CD14-positive monocyte (primary cell): ENCODE data around the gene SCN5A. TPM values are rescaled to one million over a fixed set of nuclear protein-coding genes. Genes with fewer than 3 reads are reported as not detected.

Experiments used
- DNase-seq, 3 donors: peaks; one replicate each; pipeline ENCODE4 v3.0.0-alpha.2; 2011 to 2022
- H2AFZ ChIP-seq: 2 replicates; pipeline ENCODE4 v1.6.0; 2012; ENCODE audit warnings: mild to moderate bottlenecking, low read depth, low read length, inconsistent platforms; ENCODE audit not compliant: insufficient read depth, poor library complexity, severe bottlenecking
- H3K27ac ChIP-seq, 2 donors: 1 replicate in 1 of 2; 2 replicates in 1 of 2; pipeline ENCODE4 v1.5.1; 2012 to 2013; ENCODE audit warnings: low read length in 2 of 2, control low read depth in 1 of 2, inconsistent platforms in 1 of 2, low read depth in 1 of 2, mild to moderate bottlenecking in 1 of 2
- H3K27me3 ChIP-seq, 2 donors: one replicate each; pipeline versions ENCODE4 v1.6.0 to v1.6.1; 2011 to 2013; ENCODE audit warnings: low read length in 2 of 2; ENCODE audit not compliant: control insufficient read depth in 2 of 2, insufficient read depth in 2 of 2
- H3K36me3 ChIP-seq, 2 donors: replicated peaks in 1 of 2; 1 replicate in 1 of 2; 2 replicates in 1 of 2; pipeline versions ENCODE4 v1.5.1 to v1.6.1; 2012 to 2013; ENCODE audit warnings: low read length in 2 of 2, control low read depth in 1 of 2, inconsistent platforms in 1 of 2, mild to moderate bottlenecking in 1 of 2; ENCODE audit not compliant: insufficient read depth in 2 of 2, control insufficient read depth in 1 of 2
- H3K4me1 ChIP-seq, 2 donors: 1 replicate in 1 of 2; 2 replicates in 1 of 2; pipeline versions ENCODE4 v1.5.1 to v1.6.1; 2012 to 2013; ENCODE audit warnings: low read length in 2 of 2, control low read depth in 1 of 2, inconsistent platforms in 1 of 2, mild to moderate bottlenecking in 1 of 2, moderate library complexity in 1 of 2; ENCODE audit not compliant: insufficient read depth in 2 of 2, control insufficient read depth in 1 of 2
- H3K4me2 ChIP-seq: replicated peaks from 2 replicates; pipeline ENCODE3; 2012; ENCODE audit warnings: low read length, moderate library complexity, mild to moderate bottlenecking; ENCODE audit not compliant: poor library complexity, severe bottlenecking; ENCODE audit errors: extremely low read depth
- H3K4me3 ChIP-seq, 3 experiments: fragments of 200-600 bp in 1 of 3; sonication (generic) in 1 of 3; replicated peaks in 1 of 3; 1 replicate in 2 of 3; 2 replicates in 1 of 3; pipeline ENCODE4 v1.5.1; 2011 to 2013; ENCODE audit warnings: low read length in 3 of 3, mild to moderate bottlenecking in 3 of 3, control low read depth in 2 of 3, low read depth in 2 of 3, inconsistent platforms in 1 of 3, moderate library complexity in 1 of 3
- H3K79me2 ChIP-seq: 2 replicates; pipeline ENCODE4 v1.6.0; 2012; ENCODE audit warnings: mild to moderate bottlenecking, control low read depth, inconsistent platforms, low read length, moderate library complexity; ENCODE audit not compliant: insufficient read depth
- H3K9ac ChIP-seq: 2 replicates; pipeline ENCODE4 v1.6.0; 2017; ENCODE audit warnings: low read length, mild to moderate bottlenecking; ENCODE audit not compliant: insufficient read depth, poor library complexity, severe bottlenecking
- H3K9me3 ChIP-seq, 2 donors: replicated peaks in 1 of 2; 1 replicate in 1 of 2; 2 replicates in 1 of 2; pipeline versions ENCODE4 v1.5.1 to v1.6.1; 2012 to 2013; ENCODE audit warnings: low read length in 2 of 2, control low read depth in 1 of 2; ENCODE audit not compliant: control insufficient read depth in 1 of 2, insufficient read depth in 1 of 2
- H4K20me1 ChIP-seq: 2 replicates; pipeline ENCODE4 v1.6.0; 2012; ENCODE audit warnings: mild to moderate bottlenecking, low read length, control low read depth, moderate library complexity; ENCODE audit not compliant: insufficient read depth
- H3K27ac Mint-ChIP-seq, 7 donors: one replicate each; pipeline ENCODE4 v1.8.0; 2020; ENCODE audit warnings: mild to moderate bottlenecking in 7 of 7, mixed read lengths in 7 of 7, moderate library complexity in 6 of 7, inconsistent platforms in 2 of 7
- H3K27me3 Mint-ChIP-seq, 3 donors: one replicate each; pipeline ENCODE4 v1.8.0; 2021 to 2022; ENCODE audit warnings: low read depth in 3 of 3, mild to moderate bottlenecking in 3 of 3, mixed read lengths in 3 of 3, moderate library complexity in 3 of 3, inconsistent platforms in 1 of 3
- H3K36me3 Mint-ChIP-seq, 2 donors: one replicate each; pipeline ENCODE4 v1.8.0; 2020; ENCODE audit warnings: mixed read lengths in 2 of 2, inconsistent platforms in 1 of 2, mild to moderate bottlenecking in 1 of 2
- H3K4me1 Mint-ChIP-seq: one replicate; pipeline ENCODE4 v1.8.0; 2020; ENCODE audit warnings: mild to moderate bottlenecking, mixed read lengths
- H3K4me3 Mint-ChIP-seq, 2 donors: one replicate each; pipeline ENCODE4 v1.8.0; 2020; ENCODE audit warnings: mild to moderate bottlenecking in 2 of 2, mixed read lengths in 2 of 2, moderate library complexity in 1 of 2
- H3K9me3 Mint-ChIP-seq, 7 donors: one replicate each; pipeline ENCODE4 v1.8.0; 2020 to 2022; ENCODE audit warnings: mixed read lengths in 7 of 7, mild to moderate bottlenecking in 6 of 7, moderate library complexity in 6 of 7, inconsistent platforms in 2 of 7
- WGBS: methylation state at CpG from one replicate; pipeline ENCODE4 v1.1.5; 2013; ENCODE audit warnings: missing lambda C conversion rate; ENCODE audit not compliant: insufficient coverage; 5-methylcytosine and 5-hydroxymethylcytosine counted together
- intact Hi-C, 2 donors: fragments of 100-400 bp; cut with micrococcal nuclease; formaldehyde crosslinking; loops; one replicate each; pipeline versions ENCODE4 v1.15.0 to v1.15.1; 2023
- polyA plus RNA-seq, 3 donors: library from polyadenylated mRNA; depleted of rRNA in 1 of 3; unstranded in 2 of 3; stranded (reverse) in 1 of 3; fragments of 300-500 nt in 2 of 3; fragments of >200 nt in 1 of 3; fragmentation: Illumina TruSeq in 2 of 3; gene quantifications; 1 replicate in 2 of 3; 2 replicates in 1 of 3; pipeline ENCODE4 v1.2.3, GENCODE V29; 2012 to 2021
- TF ChIP-seq, protein P1 (sequence below): fragments of 200-600 bp; IDR thresholded peaks from one replicate; pipeline ENCODE4 v1.8.0; 2022; ENCODE audit warnings: antibody characterized with exemption, mild to moderate bottlenecking

The SCN5A gene
- polyA plus RNA-seq, 3 donors, result not detected

GRCh38 chr3:38662544-38662943 lies 13.1 kb upstream of the SCN5A start:
- H3K4me1 Mint-ChIP-seq, result no peaks in the 10 kb centered on the region
- no peak overlapping the region for H3K27ac Mint-ChIP-seq
- H3K4me3 ChIP-seq, result no peak overlapping the region
- intact Hi-C loops, result no loop called here
- TF ChIP-seq, protein P1, sequence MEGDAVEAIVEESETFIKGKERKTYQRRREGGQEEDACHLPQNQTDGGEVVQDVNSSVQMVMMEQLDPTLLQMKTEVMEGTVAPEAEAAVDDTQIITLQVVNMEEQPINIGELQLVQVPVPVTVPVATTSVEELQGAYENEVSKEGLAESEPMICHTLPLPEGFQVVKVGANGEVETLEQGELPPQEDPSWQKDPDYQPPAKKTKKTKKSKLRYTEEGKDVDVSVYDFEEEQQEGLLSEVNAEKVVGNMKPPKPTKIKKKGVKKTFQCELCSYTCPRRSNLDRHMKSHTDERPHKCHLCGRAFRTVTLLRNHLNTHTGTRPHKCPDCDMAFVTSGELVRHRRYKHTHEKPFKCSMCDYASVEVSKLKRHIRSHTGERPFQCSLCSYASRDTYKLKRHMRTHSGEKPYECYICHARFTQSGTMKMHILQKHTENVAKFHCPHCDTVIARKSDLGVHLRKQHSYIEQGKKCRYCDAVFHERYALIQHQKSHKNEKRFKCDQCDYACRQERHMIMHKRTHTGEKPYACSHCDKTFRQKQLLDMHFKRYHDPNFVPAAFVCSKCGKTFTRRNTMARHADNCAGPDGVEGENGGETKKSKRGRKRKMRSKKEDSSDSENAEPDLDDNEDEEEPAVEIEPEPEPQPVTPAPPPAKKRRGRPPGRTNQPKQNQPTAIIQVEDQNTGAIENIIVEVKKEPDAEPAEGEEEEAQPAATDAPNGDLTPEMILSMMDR, result no peak
- no peak overlapping the region for H2AFZ ChIP-seq
- peaks cover 0 to 5% of the 10 kb centered on the region in 2 donors for H3K27me3 ChIP-seq
- H3K36me3 Mint-ChIP-seq, result no peaks in the 10 kb centered on the region
- no peaks in the 10 kb centered on the region for H3K79me2 ChIP-seq
- no peak overlapping the region for H3K9ac ChIP-seq
- H3K27me3 Mint-ChIP-seq, result peaks cover 7 to 14% (median 13%) of the 10 kb centered on the region in 3 donors
- H3K9me3 ChIP-seq, result peaks cover 9 to 20% of the 10 kb centered on the region in 2 donors
- no peak overlapping the region for H3K27ac ChIP-seq
- 84% methylated on average over 3 of the region's 4 CpGs for WGBS
- H4K20me1 ChIP-seq, result no peaks in the 10 kb centered on the region
- no peaks in the 10 kb centered on the region for H3K36me3 ChIP-seq
- H3K4me3 Mint-ChIP-seq, result no peak overlapping the region
- H3K9me3 Mint-ChIP-seq, result peaks cover 10 to 28% (median 23%) of the 10 kb centered on the region in 7 donors
- DNase-seq, result no peak
- no peaks in the 10 kb centered on the region for H3K4me1 ChIP-seq
- H3K4me2 ChIP-seq, result no peak overlapping the region

- 80% methylated on average over 3 of the region's 9 CpGs for WGBS
- peaks cover 9 to 20% of the 10 kb centered on the region in 2 donors for H3K9me3 ChIP-seq
- TF ChIP-seq, protein P1, result no peak
- no peak overlapping the region for H2AFZ ChIP-seq
- H4K20me1 ChIP-seq, result no peaks in the 10 kb centered on the region
- Mint-ChIP-seq H3K27ac (no peak overlapping the region), H3K36me3 (no peaks in the 10 kb centered on the region), H3K27me3 (peaks cover 12 to 21% (median 17%) of the 10 kb centered on the region in 3 donors), H3K4me3 (no peak overlapping the region), H3K4me1 (no peaks in the 10 kb centered on the region), H3K9me3 (peaks cover 10 to 28% (median 23%) of the 10 kb centered on the region in 7 donors)
- peaks cover 0 to 7% of the 10 kb centered on the region in 2 donors for H3K27me3 ChIP-seq
- no peak overlapping the region for H3K4me2 ChIP-seq
- H3K79me2 ChIP-seq, result no peaks in the 10 kb centered on the region
- H3K4me3 ChIP-seq, result no peak overlapping the region
- no peaks in the 10 kb centered on the region for H3K4me1 ChIP-seq
- DNase-seq, result no peak
- intact Hi-C loops, result no loop called here
- H3K36me3 ChIP-seq, result no peaks in the 10 kb centered on the region
- no peak overlapping the region for H3K9ac ChIP-seq
- H3K27ac ChIP-seq, result no peak overlapping the region
Observed at GRCh38 chr3:38658841-38659240, 9.4 kb upstream of the SCN5A start.
